ENCODE data around the gene OTUD1. TPM values are rescaled to one million over a fixed set of nuclear protein-coding genes. Genes with fewer than 3 reads are reported as not detected.
A peak's percentile ranks its signal among the peaks of the same experiment; 100 is the strongest.

OTUD1 gene
- total RNA-seq, 2 experiments from 2014 or later = 11.6 to 12.0 TPM

GRCh38 chr10:23406409-23406808 is 32.5 kb upstream of the OTUD1 start:
- H3K4me3 Mint-ChIP-seq = no peak overlapping the region
- H3K9me3 Mint-ChIP-seq = no peaks in the 10 kb centered on the region
- ChIA-PET POLR2A (no interaction called here), CTCF (no interaction called here)
- H3K27ac Mint-ChIP-seq = no peak overlapping the region
- DNase-seq = no peak
- H3K36me3 Mint-ChIP-seq = no peaks in the 10 kb centered on the region
- intact Hi-C loops (cut with micrococcal nuclease) = no loop called here
- no peaks in the 10 kb centered on the region for H3K27me3 Mint-ChIP-seq
- no peaks in the 10 kb centered on the region for H3K4me1 Mint-ChIP-seq (ENCODE audit: low read depth)

- Mint-ChIP-seq H3K27me3 (no peaks in the 10 kb centered on the region), H3K9me3 (no peaks in the 10 kb centered on the region), H3K4me3 (no peak overlapping the region), H3K27ac (no peak overlapping the region), H3K36me3 (no peaks in the 10 kb centered on the region), H3K4me1 (ENCODE audit: low read depth) (peaks cover 14% of the 10 kb centered on the region)
- ChIA-PET POLR2A (no interaction called here), CTCF (interaction anchor here (0.7 kb wide), 1 partner anchor 1517 kb away, joined by 4 read pairs; no protein-coding TSS in a partner anchor)
- intact Hi-C loops (cut with micrococcal nuclease) = no loop called here
- no peak for DNase-seq
These were observed 30.4 kb upstream of the OTUD1 start for GRCh38 chr10:23408330-23408976.

- no peak overlapping the region for H3K4me3 Mint-ChIP-seq
- ChIA-PET POLR2A (no interaction called here), CTCF (no interaction called here)
- H3K27ac Mint-ChIP-seq = peak overlapping the region; percentile 8
- no peaks in the 10 kb centered on the region for H3K36me3 Mint-ChIP-seq
- intact Hi-C loops (cut with micrococcal nuclease) = loop anchor here (1.0 to 2.0 kb wide), 4 partner anchors 19 to 77 kb away; partner anchors contain the start of gene OTUD1
- no peaks in the 10 kb centered on the region for H3K9me3 Mint-ChIP-seq
- peaks cover 24% of the 10 kb centered on the region for H3K4me1 Mint-ChIP-seq (ENCODE audit: low read depth)
- DNase-seq = peak; percentile 15
- H3K27me3 Mint-ChIP-seq = no peaks in the 10 kb centered on the region
These were observed 26.7 kb upstream of the OTUD1 start for GRCh38 chr10:23412223-23412622.

DNA sequence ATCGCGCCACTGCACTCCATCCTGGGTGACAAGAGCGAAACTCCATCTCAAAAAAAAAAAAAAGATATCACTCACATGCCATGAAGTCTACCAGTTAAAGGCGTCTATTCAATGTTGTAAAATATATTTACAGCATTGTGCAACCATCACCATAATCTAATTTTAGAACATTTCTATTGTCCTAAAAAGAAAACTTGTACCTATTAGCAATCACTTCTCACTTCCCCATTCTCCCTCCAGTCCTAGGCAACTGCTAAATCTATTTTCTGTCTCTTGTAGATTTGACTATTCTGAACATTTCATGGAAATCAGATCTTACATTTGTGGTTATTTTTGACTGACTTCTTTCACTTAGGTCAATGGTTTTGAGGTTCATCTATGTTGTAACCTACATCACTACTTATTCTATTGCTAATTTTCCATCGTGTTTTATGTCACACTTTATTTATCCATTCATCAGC is 25.2 kb upstream of the OTUD1 start:
- no peaks in the 10 kb centered on the region for H3K27me3 Mint-ChIP-seq
- H3K9me3 Mint-ChIP-seq = no peaks in the 10 kb centered on the region
- ChIA-PET CTCF (interaction anchor here (1.0 kb wide), 1 partner anchor 46 kb away, joined by 3 read pairs; no protein-coding TSS in a partner anchor), POLR2A (interaction anchor here (0.7 kb wide), 1 partner anchor 18 kb away, joined by 3 read pairs; no protein-coding TSS in a partner anchor)
- no peak overlapping the region for H3K4me3 Mint-ChIP-seq
- H3K36me3 Mint-ChIP-seq = no peaks in the 10 kb centered on the region
- intact Hi-C loops (cut with micrococcal nuclease) = loop anchor here (2.0 kb wide), 2 partner anchors 21 to 25 kb away; partner anchors contain the start of gene OTUD1
- H3K27ac Mint-ChIP-seq = no peak overlapping the region
- no peak for DNase-seq
- peaks cover 24% of the 10 kb centered on the region for H3K4me1 Mint-ChIP-seq (ENCODE audit: low read depth)

DNA sequence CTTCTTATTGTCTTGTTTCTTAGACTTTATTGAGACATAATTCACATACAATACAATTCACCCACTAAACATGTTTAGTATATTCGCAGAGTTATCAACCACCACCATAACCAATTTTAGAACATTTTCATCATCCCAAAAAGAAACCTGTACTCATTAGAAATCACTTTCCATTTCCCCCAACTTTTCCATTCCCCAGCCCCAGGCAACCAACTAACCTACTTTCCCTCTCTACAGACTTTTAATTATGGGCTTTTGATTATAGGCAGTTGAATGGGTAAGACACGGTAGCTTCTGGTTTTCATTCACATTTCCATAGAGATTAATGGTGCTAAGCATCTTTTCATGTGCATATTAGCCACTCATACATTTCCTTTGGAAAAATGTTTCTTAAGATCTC is 24.2 kb upstream of the OTUD1 start:
- POLR2A ChIA-PET = interaction anchor here (0.7 kb wide), 1 partner anchor 17 kb away, joined by 3 read pairs; no protein-coding TSS in a partner anchor

GRCh38 chr10:23417254-23417653 is 21.6 kb upstream of the OTUD1 start:
- Mint-ChIP-seq H3K4me3 (no peak overlapping the region), H3K4me1 (ENCODE audit: low read depth) (peaks cover 19% of the 10 kb centered on the region), H3K36me3 (no peaks in the 10 kb centered on the region), H3K27me3 (peaks cover 2% of the 10 kb centered on the region), H3K27ac (no peak overlapping the region), H3K9me3 (no peaks in the 10 kb centered on the region)
- no peak for DNase-seq
- ChIA-PET CTCF (no interaction called here), POLR2A (no interaction called here)
- intact Hi-C loops (cut with micrococcal nuclease) = no loop called here

More for the DNA sequence above, 24.2 kb upstream of the OTUD1 start:
- intact Hi-C loops (cut with micrococcal nuclease) = no loop called here
- H3K4me3 Mint-ChIP-seq = no peak overlapping the region
- no peak for DNase-seq
- H3K27ac Mint-ChIP-seq = no peak overlapping the region
- peaks cover 24% of the 10 kb centered on the region for H3K4me1 Mint-ChIP-seq (ENCODE audit: low read depth)
- H3K36me3 Mint-ChIP-seq = no peaks in the 10 kb centered on the region
- CTCF ChIA-PET = interaction anchor here (1.0 to 1.3 kb wide), 2 partner anchors 10 to 47 kb away, joined by 3 to 5 read pairs; no protein-coding TSS in a partner anchor
- no peaks in the 10 kb centered on the region for H3K27me3 Mint-ChIP-seq
- no peaks in the 10 kb centered on the region for H3K9me3 Mint-ChIP-seq

DNA sequence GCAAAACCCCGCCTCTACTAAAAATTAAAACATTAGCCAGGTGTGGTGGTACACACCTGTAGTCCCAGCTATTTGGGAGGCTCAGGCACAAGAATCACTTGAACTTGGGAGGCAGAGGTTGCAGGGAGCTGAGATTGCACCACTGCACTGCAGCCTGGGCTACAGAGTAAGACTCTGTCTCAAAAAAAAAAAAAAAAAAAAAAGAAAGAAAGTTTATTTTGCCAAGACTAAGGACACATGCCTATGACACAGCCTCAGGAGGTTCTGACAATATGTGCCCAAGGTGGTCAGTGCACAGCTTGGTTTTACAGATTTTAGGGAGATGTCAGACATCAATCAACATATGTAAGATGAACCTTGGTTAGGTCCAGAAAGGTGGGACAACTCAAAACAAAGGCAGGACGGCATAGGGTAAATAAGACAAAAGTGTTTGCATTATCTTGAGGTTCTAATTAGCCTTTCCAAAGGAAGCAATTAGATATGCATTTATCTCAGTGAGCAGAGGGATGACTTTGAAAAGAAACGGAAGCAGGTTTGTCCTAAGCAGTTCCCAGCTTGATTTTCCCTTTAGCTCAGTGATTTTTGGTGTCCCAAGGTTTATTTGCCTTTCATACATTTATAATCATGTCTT is 20.7 kb upstream of the OTUD1 start:
- no peak overlapping the region for H3K4me3 Mint-ChIP-seq
- peaks cover 12% of the 10 kb centered on the region for H3K4me1 Mint-ChIP-seq (ENCODE audit: low read depth)
- no peaks in the 10 kb centered on the region for H3K36me3 Mint-ChIP-seq
- no peak for DNase-seq
- H3K27ac Mint-ChIP-seq = no peak overlapping the region
- intact Hi-C loops (cut with micrococcal nuclease) = no loop called here
- H3K9me3 Mint-ChIP-seq = no peaks in the 10 kb centered on the region
- ChIA-PET CTCF (no interaction called here), POLR2A (no interaction called here)
- peaks cover 2% of the 10 kb centered on the region for H3K27me3 Mint-ChIP-seq

DNA sequence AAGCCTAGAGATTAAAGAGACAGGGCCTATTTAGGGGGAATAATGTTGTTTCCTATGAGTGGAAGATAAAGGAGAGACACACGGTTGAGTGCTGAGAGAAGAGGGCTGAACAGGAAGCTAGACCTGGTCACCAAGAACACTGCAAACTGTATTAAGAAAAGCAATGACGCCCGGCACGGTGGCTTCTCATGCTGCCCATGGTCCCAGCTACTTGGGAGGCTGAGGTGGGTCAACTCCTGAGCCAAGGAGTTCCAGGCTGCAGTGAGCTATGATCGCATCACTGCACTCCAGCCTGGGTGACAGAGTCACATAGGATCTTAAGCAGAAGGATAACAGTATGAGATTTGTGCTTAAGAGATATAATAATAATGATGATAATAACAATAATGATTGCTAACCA is 19.7 kb upstream of the OTUD1 start:
- Mint-ChIP-seq H3K36me3 (no peaks in the 10 kb centered on the region), H3K27ac (no peak overlapping the region), H3K4me1 (ENCODE audit: low read depth) (peaks cover 4% of the 10 kb centered on the region), H3K9me3 (no peaks in the 10 kb centered on the region), H3K27me3 (peaks cover 2% of the 10 kb centered on the region), H3K4me3 (no peak overlapping the region)
- ChIA-PET POLR2A (interaction anchor here (0.5 kb wide), 1 partner anchor 27 kb away, joined by 3 read pairs; no protein-coding TSS in a partner anchor), CTCF (interaction anchor here (0.7 kb wide), 1 partner anchor 193 kb away, joined by 3 read pairs; no protein-coding TSS in a partner anchor)
- no peak for DNase-seq
- intact Hi-C loops (cut with micrococcal nuclease) = no loop called here

GRCh38 chr10:23419655-23420329 is 19.1 kb upstream of the OTUD1 start:
- no peaks in the 10 kb centered on the region for H3K4me1 Mint-ChIP-seq (ENCODE audit: low read depth)
- CTCF ChIA-PET = interaction anchor here (0.7 kb wide), 1 partner anchor 192 kb away, joined by 3 read pairs; no protein-coding TSS in a partner anchor

GRCh38 chr10:23421397-23421796 is 17.5 kb upstream of the OTUD1 start:
- CTCF ChIA-PET = no interaction called here
- DNase-seq = no peak
- peaks cover 2% of the 10 kb centered on the region for H3K27me3 Mint-ChIP-seq

More at GRCh38 chr10:23419655-23420329, 19.1 kb upstream of the OTUD1 start:
- POLR2A ChIA-PET = interaction anchor here (0.5 kb wide), 1 partner anchor 28 kb away, joined by 3 read pairs; no protein-coding TSS in a partner anchor
- no peak for DNase-seq
- Mint-ChIP-seq H3K36me3 (no peaks in the 10 kb centered on the region), H3K27ac (no peak overlapping the region), H3K9me3 (no peaks in the 10 kb centered on the region), H3K4me3 (no peak overlapping the region), H3K27me3 (peaks cover 2% of the 10 kb centered on the region)
- intact Hi-C loops (cut with micrococcal nuclease) = no loop called here

DNA sequence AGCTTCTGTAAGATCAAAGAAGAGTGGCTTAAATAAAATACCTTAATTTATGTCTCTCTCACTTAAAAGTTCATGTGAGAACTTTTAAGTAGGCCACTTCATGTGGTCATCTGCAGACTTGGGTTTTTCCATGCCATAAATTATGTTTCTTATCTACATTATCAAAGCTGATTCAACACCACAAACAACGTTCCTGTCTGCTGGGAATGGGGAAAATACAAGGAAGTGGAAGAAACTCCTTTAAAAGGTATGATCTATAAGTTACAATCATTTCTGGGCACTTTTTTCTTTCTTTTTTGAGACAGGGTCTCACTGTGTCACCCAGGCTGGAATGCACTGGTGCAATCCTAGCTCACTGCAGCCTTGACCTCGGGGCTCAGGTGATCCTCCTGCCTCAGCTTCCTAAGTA is 16.9 kb upstream of the OTUD1 start:
- no peak overlapping the region for H3K27ac Mint-ChIP-seq
- H3K4me3 Mint-ChIP-seq = no peak overlapping the region
- H3K36me3 Mint-ChIP-seq = no peaks in the 10 kb centered on the region
- intact Hi-C loops (cut with micrococcal nuclease) = no loop called here
- no peaks in the 10 kb centered on the region for H3K4me1 Mint-ChIP-seq (ENCODE audit: low read depth)
- no peaks in the 10 kb centered on the region for H3K9me3 Mint-ChIP-seq
- ChIA-PET POLR2A (no interaction called here), CTCF (interaction anchor here (0.8 kb wide), 1 partner anchor 44 kb away, joined by 3 read pairs; no protein-coding TSS in a partner anchor)
- H3K27me3 Mint-ChIP-seq = peaks cover 2% of the 10 kb centered on the region
- no peak for DNase-seq

More at GRCh38 chr10:23421397-23421796, 17.5 kb upstream of the OTUD1 start:
- POLR2A ChIA-PET = interaction anchor here (0.6 kb wide), 1 partner anchor 108 kb away, joined by 3 read pairs; no protein-coding TSS in a partner anchor
- Mint-ChIP-seq H3K27ac (no peak overlapping the region), H3K4me3 (no peak overlapping the region), H3K9me3 (no peaks in the 10 kb centered on the region), H3K36me3 (no peaks in the 10 kb centered on the region), H3K4me1 (ENCODE audit: low read depth) (no peaks in the 10 kb centered on the region)
- intact Hi-C loops (cut with micrococcal nuclease) = no loop called here

DNA sequence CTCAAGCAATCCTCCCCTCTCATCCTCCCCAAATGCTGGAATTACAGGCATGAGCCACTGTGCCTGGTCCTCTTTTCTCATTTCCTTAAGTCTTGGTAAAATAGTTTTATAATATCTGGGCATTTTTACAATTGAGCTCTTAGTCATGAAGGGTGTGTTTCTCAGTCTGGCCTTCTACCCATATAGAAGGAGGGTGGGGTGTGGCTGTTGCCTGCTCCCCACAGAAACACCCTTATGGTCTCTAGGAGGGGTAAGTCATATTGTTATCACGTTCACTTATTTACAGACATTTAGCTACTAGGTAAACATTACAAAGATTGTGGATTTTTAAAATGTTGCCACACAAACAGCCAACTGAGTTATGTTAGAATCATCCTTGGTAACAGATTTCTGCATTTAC is 6.7 kb upstream of the OTUD1 start:
- CTCF ChIA-PET = interaction anchor here (0.6 to 1.1 kb wide), 2 partner anchors 117 to 268 kb away, joined by 3 read pairs; no protein-coding TSS in a partner anchor

More for the DNA sequence above, 6.7 kb upstream of the OTUD1 start:
- no peak overlapping the region for H3K27ac Mint-ChIP-seq
- DNase-seq = no peak
- H3K4me1 Mint-ChIP-seq (ENCODE audit: low read depth) = no peaks in the 10 kb centered on the region
- H3K4me3 Mint-ChIP-seq = no peak overlapping the region
- intact Hi-C loops (cut with micrococcal nuclease) = no loop called here
- POLR2A ChIA-PET = interaction anchor here (0.6 kb wide), 1 partner anchor 18 kb away, joined by 3 read pairs; no protein-coding TSS in a partner anchor
- no peaks in the 10 kb centered on the region for H3K36me3 Mint-ChIP-seq
- H3K27me3 Mint-ChIP-seq = no peaks in the 10 kb centered on the region
- no peaks in the 10 kb centered on the region for H3K9me3 Mint-ChIP-seq

All from activated CD4-positive, alpha-beta memory T cell treated with anti-CD3 and anti-CD28 coated beads for 36 hours (primary cell).